Tibial artery (tissue), 4 donors: ENCODE data around the gene VSTM2B.

Experiments
- DNase-seq, 2 donors: peaks; one replicate each; pipeline ENCODE4 v3.0.0-alpha.2; 2019
- H3K27ac ChIP-seq, 2 donors: fragments of 200-600 bp; sonication (generic) in 1 of 2; 1 replicate in 1 of 2; 2 replicates in 1 of 2; pipeline ENCODE4 v1.5.1; 2018 to 2019; ENCODE audit warnings: mild to moderate bottlenecking in 1 of 2
- H3K27me3 ChIP-seq, 2 donors: fragments of 200-600 bp; sonication (generic) in 1 of 2; one replicate each; pipeline versions ENCODE4 v1.5.1 to v1.6.0; 2016 to 2019
- H3K36me3 ChIP-seq, 3 donors: fragments of 200-600 bp; sonication (generic) in 2 of 3; one replicate each; pipeline ENCODE4 v1.5.1; 2016 to 2019; ENCODE audit warnings: mild to moderate bottlenecking in 2 of 3
- H3K4me1 ChIP-seq, 4 donors: fragments of 200-600 bp; sonication (generic) in 2 of 4; 1 replicate in 3 of 4; 2 replicates in 1 of 4; pipeline ENCODE4 v1.5.1; 2016 to 2019
- H3K4me3 ChIP-seq, 2 donors: fragments of 200-600 bp; sonication (generic) in 1 of 2; 1 replicate in 1 of 2; 2 replicates in 1 of 2; pipeline ENCODE4 v1.5.1; 2018 to 2019; ENCODE audit warnings: mild to moderate bottlenecking in 2 of 2
- H3K9me3 ChIP-seq, 3 donors: fragments of 200-600 bp; sonication (generic) in 1 of 3; one replicate each; pipeline ENCODE4 v1.5.1; 2016 to 2019
- CTCF ChIP-seq, 2 experiments: fragments of 200-600 bp in 1 of 2; fragments of 450-650 bp in 1 of 2; IDR thresholded peaks; one replicate each; pipeline ENCODE4 v1.5.1; 2017 to 2019; ENCODE audit warnings: antibody characterized with exemption in 2 of 2, mild to moderate bottlenecking in 1 of 2, moderate library complexity in 1 of 2
- intact Hi-C: fragments of 100-400 bp; cut with DNase I; formaldehyde crosslinking; loops from one replicate; pipeline ENCODE4 v1.15.0; 2023; ENCODE audit warnings: low total_unique reads

VSTM2B gene

GRCh38 chr19:29609636-29610035, 83.8 kb downstream of the VSTM2B start:
- Histone ChIP-seq H3K27me3 (no peaks in the 10 kb centered on the region), H3K4me1 (peaks cover 0 to 17% (median 14%) of the 10 kb centered on the region in 4 donors), H3K9me3 (no peaks in the 10 kb centered on the region), H3K36me3 (peaks cover 48 to 60% (median 52%) of the 10 kb centered on the region in 3 donors), H3K4me3 (no peak overlapping the region), H3K27ac (no peak overlapping the region)
- TF ChIP-seq CTCF (IDR thresholded peaks at IDR 0.05), result no peak
- DNase-seq, result peak in 1 of 2 donors; percentile 47
- intact Hi-C loops, result loop anchor here (5.0 kb wide), 1 partner anchor 83 kb away; no protein-coding TSS in a partner anchor

GRCh38 chr19:29610213-29610573, 84.4 kb downstream of the VSTM2B start:
- H3K4me3 ChIP-seq, result no peak overlapping the region
- H3K9me3 ChIP-seq, result no peaks in the 10 kb centered on the region
- TF ChIP-seq CTCF (IDR thresholded peaks at IDR 0.05), result no peak
- H3K4me1 ChIP-seq, result peaks cover 0 to 14% (median 11%) of the 10 kb centered on the region in 4 donors
- H3K27ac ChIP-seq, result no peak overlapping the region
- H3K27me3 ChIP-seq, result no peaks in the 10 kb centered on the region
- intact Hi-C loops, result loop anchor here (5.0 kb wide), 1 partner anchor 82 kb away; no protein-coding TSS in a partner anchor
- H3K36me3 ChIP-seq, result peaks cover 48 to 66% (median 57%) of the 10 kb centered on the region in 3 donors
- DNase-seq, result peak in 1 of 2 donors; percentile 60

- Histone ChIP-seq H3K4me1 (peaks cover 0 to 9% (median 6%) of the 10 kb centered on the region in 4 donors), H3K27me3 (no peaks in the 10 kb centered on the region), H3K9me3 (no peaks in the 10 kb centered on the region), H3K4me3 (no peak overlapping the region), H3K36me3 (peaks cover 48 to 71% (median 62%) of the 10 kb centered on the region in 3 donors), H3K27ac (no peak overlapping the region)
- intact Hi-C loops, result loop anchor here (5.0 kb wide), 1 partner anchor 82 kb away; no protein-coding TSS in a partner anchor
- peak; percentile 84 to 86 for DNase-seq
- peak; percentile 83 to 88 for TF ChIP-seq CTCF (IDR thresholded peaks at IDR 0.05)
These were observed 84.9 kb downstream of the VSTM2B start for GRCh38 chr19:29610574-29611271.

- Histone ChIP-seq H3K27ac (no peak overlapping the region), H3K9me3 (no peaks in the 10 kb centered on the region), H3K36me3 (peaks cover 53 to 83% (median 69%) of the 10 kb centered on the region in 3 donors), H3K27me3 (no peaks in the 10 kb centered on the region), H3K4me3 (no peak overlapping the region), H3K4me1 (peaks cover 0 to 2% (median under 1%) of the 10 kb centered on the region in 4 donors)
- no peak for DNase-seq
- no peak for TF ChIP-seq CTCF (IDR thresholded peaks at IDR 0.05)
- intact Hi-C loops, result loop anchor here (5.0 kb wide), 1 partner anchor 80 kb away; no protein-coding TSS in a partner anchor
These were observed 86.3 kb downstream of the VSTM2B start for GRCh38 chr19:29612121-29612520.

GRCh38 chr19:29612801-29613595, 87.2 kb downstream of the VSTM2B start:
- TF ChIP-seq CTCF (IDR thresholded peaks at IDR 0.05), result no peak
- no peak for DNase-seq
- H3K4me1 ChIP-seq, result no peaks in the 10 kb centered on the region

More at GRCh38 chr19:29612801-29613595, 87.2 kb downstream of the VSTM2B start:
- H3K27me3 ChIP-seq, result no peaks in the 10 kb centered on the region
- intact Hi-C loops, result loop anchor here (5.0 kb wide), 1 partner anchor 79 kb away; no protein-coding TSS in a partner anchor
- H3K4me3 ChIP-seq, result no peak overlapping the region
- H3K27ac ChIP-seq, result no peak overlapping the region
- H3K9me3 ChIP-seq, result no peaks in the 10 kb centered on the region
- peaks cover 53 to 83% (median 69%) of the 10 kb centered on the region in 3 donors for H3K36me3 ChIP-seq
